SKM-1 treated with dmso at 0.1 percent for 144 hours (cell line): ENCODE results near the gene PAM.

ENCODE experiments used
- DNase-seq: peaks from one replicate; lab custom pipeline; 2025; ENCODE audit not compliant: unreplicated experiment; lab: John Stamatoyannopoulos, UW

Gene PAM

DNA sequence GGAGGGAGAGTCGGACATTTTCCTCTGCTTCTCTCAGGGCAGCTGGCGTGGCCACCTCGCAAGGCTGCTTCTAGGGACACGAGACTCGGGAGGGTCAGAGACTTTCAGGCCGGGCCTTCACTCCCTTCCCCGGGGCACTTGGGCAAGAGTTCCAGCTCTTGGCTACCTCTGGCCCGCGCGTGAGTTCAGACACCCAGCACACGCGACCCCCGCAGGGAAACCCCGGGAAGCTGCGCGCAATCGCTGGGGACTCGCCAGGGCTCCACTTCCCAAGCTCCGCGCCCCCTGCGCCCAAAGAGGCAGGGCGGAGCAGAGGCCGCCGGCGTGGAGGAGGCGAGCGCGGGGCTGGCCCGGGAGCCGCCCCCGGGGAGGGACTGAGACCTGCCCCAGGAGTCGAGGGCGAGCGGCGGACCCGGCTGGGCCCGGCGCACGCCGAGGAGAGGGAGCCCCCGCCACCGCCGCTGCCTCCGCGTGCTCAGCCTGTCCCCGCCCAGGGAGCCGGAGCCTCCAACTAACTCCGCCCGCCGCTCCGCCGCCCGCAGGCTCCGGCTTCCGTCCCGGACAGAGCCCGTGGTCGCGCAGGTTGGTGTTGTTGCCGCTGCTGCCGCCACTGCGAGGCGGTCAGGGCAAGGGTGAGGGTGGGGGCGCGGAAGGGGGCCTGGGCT lies at the start of gene PAM:
Gene PAM, plus strand, starts transcription at position 539 of the 665 bp plus-strand sequence. CDS start 110,891 bp downstream, outside the sequence.
- DNase-seq = peak; percentile 76

DNA sequence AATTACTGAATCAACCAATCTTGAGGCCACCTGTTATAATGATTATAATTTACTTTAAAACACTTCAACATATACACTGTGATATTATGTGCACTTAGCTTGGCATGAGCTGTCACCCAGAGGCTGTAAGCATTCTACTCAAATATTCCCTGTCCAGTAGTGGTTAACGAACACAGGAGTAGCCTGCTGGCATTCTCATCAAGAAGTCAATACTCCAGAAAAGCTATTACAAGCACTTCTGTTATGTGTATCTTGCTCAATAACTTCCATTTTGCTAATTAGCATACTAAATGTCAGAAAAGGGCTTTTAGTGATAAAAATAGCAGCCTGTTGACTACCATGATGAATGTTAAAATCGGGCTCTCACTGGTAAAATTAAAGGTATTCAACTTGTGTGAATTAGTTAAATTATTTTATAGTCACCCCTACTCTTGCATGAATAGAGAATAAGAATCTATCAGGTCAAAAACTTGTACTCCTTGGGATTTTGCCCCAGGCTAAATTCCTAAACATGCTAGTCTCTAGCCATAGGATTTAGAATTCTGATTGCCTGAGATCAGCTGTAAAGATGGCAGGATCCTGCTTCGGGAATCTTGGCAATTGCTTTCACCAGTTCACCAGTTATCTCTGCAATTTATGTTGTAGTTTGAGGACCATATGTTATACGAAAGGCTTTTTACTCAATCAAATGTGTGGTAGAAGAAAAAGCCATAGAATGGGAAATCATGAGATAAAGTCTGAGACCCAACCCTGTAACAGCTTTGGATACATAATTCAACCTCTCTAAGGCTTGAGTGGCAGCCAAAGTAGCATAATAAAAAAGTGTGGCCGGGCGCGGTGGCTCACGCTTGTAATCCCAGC lies 43.4 kb upstream of the PAM start:
- no peak for DNase-seq

DNA sequence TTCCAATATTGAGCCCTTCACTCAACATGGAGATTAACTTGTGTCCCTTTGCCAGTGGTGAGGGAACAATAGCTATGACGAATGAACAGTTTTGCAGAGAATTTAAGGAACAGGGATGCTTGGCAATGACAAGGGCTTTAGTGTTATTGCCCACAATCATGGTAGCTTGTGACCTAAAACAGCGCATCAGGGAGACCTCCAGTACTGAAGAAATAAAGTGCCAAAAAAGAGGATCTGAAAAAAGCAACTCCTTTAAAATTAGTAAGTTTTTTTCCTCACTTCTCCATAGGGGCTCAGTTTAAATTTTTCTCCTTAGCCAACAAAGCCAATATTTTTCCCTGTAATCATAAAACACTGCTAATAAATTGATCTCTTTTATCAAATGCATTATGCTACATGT lies 41.8 kb upstream of the PAM start:
- no peak for DNase-seq

GRCh38 chr5:102713682-102714231 lies 41.3 kb upstream of the PAM start:
- no peak for DNase-seq

DNA sequence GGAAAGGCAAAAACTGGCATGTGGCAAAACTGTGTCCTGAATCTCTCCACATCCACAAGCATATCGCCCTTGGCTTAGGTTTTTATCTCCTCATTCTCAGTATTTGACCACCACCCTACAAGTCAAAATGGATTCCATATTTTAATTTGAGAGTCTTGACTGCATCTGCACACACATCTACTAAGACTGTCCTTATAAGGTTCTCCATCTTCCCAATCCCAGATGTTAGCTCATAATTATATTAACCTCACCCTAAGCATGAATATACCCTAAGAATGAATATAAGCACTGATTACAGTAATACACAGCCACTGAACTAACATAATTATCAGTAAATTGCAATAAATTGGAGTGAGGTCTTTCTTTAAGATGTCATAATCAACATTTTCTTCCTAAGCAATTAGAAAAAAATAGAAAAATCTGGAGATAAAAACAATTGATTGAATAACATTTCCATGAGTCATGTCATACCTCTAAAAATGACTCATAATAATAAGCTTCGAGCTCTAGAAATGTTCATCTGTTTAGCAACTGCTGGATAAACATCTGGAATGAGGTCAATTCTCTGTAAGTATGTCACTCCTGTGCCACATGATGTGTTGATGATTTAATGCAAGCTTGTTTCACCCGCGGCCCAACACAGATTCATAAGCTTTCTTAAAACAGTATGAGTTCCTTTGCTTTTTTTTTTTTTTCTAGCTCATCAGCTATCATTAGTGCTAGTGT lies 39.9 kb upstream of the PAM start:
- DNase-seq = no peak

- DNase-seq = no peak
Measured at GRCh38 chr5:102716017-102716416, 39.1 kb upstream of the PAM start.

GRCh38 chr5:102718819-102719218 lies 36.3 kb upstream of the PAM start:
- DNase-seq = no peak

DNA sequence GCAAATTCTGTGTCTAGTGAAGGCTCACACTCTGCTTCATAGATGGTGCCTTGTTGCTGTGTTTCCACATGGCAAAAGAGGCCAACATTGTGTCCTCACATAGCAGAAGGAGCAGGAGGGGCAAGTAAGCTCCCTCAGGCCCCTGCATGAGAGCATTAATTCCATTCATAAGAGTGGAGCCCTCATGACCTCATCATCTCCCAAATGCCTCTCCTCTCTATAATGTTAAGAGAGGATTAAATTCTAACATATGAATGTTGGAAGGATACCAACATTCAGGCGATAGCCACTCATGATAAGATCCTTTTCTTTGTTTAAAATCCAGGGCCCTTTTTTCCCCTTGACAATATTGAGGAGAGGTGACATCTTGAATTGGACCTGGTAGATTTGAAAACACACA lies 35.2 kb upstream of the PAM start:
- no peak for DNase-seq

DNA sequence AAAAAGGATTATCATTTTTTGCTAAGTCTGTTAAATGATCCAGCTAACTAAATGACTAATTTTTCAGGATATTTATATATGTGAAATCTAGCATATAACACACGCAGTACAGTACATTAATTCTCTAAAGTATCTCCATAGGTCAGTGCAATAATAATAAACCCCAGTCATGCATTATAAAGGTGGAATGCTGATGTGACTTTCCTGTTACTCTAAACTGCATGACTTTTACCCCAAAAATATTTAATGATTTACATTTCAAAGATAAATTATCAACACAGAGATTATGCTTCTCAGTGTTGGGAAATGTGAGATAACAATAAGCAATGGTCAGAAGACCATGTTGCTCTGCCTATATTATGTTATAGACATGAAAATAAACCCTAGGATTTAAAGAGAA lies 34.1 kb upstream of the PAM start:
- DNase-seq = no peak

DNA sequence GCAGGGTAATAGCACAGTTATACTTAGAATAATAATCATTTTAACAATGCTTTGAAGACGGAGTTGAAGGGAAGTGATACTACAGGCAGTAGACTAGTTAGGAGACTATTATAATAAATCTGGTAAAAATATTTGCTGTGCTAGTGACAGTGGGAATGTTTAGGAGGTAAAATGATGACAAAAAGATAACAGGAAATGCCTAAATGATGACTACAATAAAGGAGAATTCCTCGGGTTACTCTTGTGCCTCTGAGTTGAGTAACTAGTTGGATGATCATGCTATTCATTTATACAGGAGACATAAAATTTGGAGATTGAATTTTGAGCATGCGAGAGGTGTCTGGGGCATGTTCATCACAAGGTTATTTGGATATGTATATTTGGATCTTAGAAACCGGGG lies 32.2 kb upstream of the PAM start:
- DNase-seq = no peak

- no peak for DNase-seq
Measured at GRCh38 chr5:102731693-102732092, 23.4 kb upstream of the PAM start.

- DNase-seq = no peak
Measured at GRCh38 chr5:102733534-102733933, 21.6 kb upstream of the PAM start.

- no peak for DNase-seq
Measured at GRCh38 chr5:102737161-102737560, 17.9 kb upstream of the PAM start.

GRCh38 chr5:102737805-102738469 lies 17.2 kb upstream of the PAM start:
- no peak for DNase-seq

- DNase-seq = no peak
Measured at GRCh38 chr5:102740515-102740914, 14.6 kb upstream of the PAM start.

- DNase-seq = no peak
Measured at GRCh38 chr5:102742215-102742614, 12.9 kb upstream of the PAM start.

DNA sequence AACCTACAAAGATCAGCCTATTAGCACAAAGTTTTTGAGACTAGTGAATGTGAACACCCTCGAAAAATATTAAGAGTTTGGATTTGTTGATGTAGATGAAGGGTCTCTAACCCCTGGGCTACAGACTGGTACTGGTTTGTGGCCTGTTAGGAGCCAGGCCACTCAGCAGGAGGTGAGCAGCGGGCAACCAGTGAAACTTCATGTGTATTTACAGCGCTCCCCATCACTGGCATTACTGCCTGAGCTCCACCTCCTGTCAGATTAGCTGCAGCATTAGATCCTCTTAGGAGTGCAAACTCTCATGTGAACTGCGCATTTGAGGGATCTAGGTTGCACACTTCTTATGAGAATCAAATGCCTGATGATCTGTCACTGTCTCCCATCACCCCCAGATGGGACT lies 11.2 kb upstream of the PAM start:
- DNase-seq = no peak

DNA sequence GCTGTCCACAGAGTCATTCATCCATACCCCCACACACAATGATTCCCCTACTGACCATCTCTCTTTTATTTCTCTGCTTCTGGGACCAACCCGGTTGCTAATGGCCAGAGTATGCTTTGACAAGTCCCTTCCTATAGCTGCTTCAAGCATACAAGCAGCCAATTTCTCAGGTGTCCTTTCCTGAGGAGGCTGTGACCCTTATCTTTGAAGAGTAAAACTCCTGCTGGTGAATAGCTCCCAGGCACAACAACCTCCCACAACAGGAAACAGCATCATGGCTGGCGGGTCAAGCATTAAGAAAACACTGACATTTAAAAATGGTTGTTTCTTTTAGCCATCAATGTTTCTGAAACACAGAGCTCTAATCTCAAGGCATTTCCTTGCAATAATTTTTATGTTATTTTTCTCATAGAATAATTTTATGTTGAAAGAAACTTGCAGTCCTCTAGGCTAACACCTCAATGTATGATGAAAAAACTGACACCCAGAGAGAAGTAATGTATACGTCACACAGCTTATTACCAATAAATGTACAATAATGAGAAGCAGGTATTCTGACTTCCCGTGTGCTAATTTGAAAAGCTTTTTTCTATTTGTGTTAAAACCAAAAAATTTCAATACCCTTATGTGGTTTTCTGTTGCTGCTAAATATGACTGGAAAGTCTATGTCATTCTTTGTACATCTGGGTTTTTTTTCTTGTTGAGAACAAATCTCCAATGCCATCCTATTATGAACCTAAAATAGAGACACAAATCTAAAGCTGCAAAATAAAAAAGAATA lies 7.5 kb upstream of the PAM start:
- DNase-seq = no peak

GRCh38 chr5:102749416-102750030 lies 5.6 kb upstream of the PAM start:
- no peak for DNase-seq
